Osteoblast (primary cell): ENCODE measurements around the gene KCNJ10. TPM values are rescaled to one million over a fixed set of nuclear protein-coding genes. Genes with fewer than 3 reads are reported as not detected.

Source experiments
- DNase-seq: peaks from one replicate; pipeline ENCODE4 v3.0.0; 2011; ENCODE audit warnings: low spot score, mixed read lengths; ENCODE audit not compliant: insufficient read length; ENCODE audit errors: missing footprints
- H2AFZ ChIP-seq: 2 replicates; pipeline ENCODE4 v1.6.0; 2011; ENCODE audit warnings: mild to moderate bottlenecking, low read length
- H3K27ac ChIP-seq: 2 replicates; pipeline ENCODE4 v1.5.1; 2011; ENCODE audit warnings: mild to moderate bottlenecking, low read depth, low read length, moderate library complexity
- H3K27me3 ChIP-seq: 2 replicates; pipeline ENCODE4 v1.6.0; 2012; ENCODE audit warnings: mild to moderate bottlenecking, control low read depth, inconsistent platforms, low read length, moderate library complexity; ENCODE audit not compliant: insufficient read depth
- H3K36me3 ChIP-seq: 2 replicates; pipeline ENCODE4 v1.5.1; 2011; ENCODE audit warnings: mild to moderate bottlenecking, low read length, control low read depth, moderate library complexity; ENCODE audit not compliant: insufficient read depth
- H3K4me1 ChIP-seq: 2 replicates; pipeline ENCODE4 v1.5.1; 2011; ENCODE audit warnings: mild to moderate bottlenecking, low read length, control low read depth, moderate library complexity; ENCODE audit not compliant: insufficient read depth
- H3K4me2 ChIP-seq: 2 replicates; pipeline ENCODE4 v1.6.0; 2011; ENCODE audit warnings: mild to moderate bottlenecking, low read length; ENCODE audit not compliant: insufficient read depth
- H3K4me3 ChIP-seq: fragments of 200-600 bp; sonication (generic); 3 replicates; pipeline ENCODE4 v1.5.1; 2012; ENCODE audit warnings: mild to moderate bottlenecking, low read length, inconsistent platforms; ENCODE audit not compliant: insufficient read depth
- H3K79me2 ChIP-seq: 2 replicates; pipeline ENCODE4 v1.6.0; 2012; ENCODE audit warnings: mild to moderate bottlenecking, low read length, control low read depth, inconsistent platforms; ENCODE audit not compliant: insufficient read depth
- H3K9me3 ChIP-seq: 2 replicates; pipeline ENCODE4 v1.5.1; 2011; ENCODE audit warnings: low read depth, low read length, control low read depth
- H4K20me1 ChIP-seq: 2 replicates; pipeline ENCODE4 v1.6.0; 2012; ENCODE audit warnings: mild to moderate bottlenecking, low read length, control low read depth; ENCODE audit not compliant: insufficient read depth
- CTCF ChIP-seq: IDR thresholded peaks from 2 replicates; pipeline ENCODE4 v1.5.1; 2011; ENCODE audit warnings: mild to moderate bottlenecking, low read depth, low read length, moderate library complexity; ENCODE audit errors: extremely low read depth
- total RNA-seq: library from RNA; depleted of rRNA; stranded (reverse); fragments of >200 nt; gene quantifications from 2 replicates; pipeline ENCODE4 v1.2.3, GENCODE V29; 2012

The KCNJ10 gene
- not detected in 2 replicates for total RNA-seq

DNA sequence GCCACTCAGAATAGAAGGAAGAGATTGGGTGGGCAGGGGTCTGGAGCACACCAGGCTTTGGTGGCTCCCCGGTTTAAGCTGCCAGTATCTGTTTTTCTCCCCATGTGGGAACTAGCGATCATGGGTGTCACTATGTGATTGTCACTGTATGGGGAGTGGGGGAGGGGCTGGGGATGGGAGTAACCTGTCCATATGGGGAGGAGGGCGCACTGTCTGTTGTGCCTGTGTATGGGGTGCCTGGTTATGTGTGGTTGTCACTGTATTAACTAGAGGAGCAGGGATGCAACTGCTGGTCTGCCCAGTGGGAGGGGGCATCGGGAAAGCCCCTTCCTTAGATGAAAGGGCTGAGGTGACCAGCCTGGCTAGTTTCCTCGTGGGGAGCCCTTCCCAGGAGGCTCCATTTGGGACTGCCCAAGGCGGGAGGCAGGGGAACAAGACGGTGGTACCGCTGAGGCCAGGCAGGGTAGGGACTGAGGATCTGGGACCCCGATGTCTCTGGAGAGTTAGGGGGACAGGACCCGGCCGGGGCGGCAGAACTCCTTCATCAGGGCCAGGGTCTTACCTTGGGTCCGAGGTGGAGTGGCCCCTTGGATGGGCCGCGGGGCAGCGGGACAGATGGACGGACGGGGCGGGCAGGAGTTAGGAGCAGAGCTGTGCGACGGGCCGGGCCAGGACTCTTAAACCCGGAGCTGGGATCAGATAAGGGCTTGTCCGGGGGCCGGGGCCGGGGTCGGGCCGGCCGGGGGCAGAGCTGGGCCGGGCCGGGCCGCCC lies at the start of gene KCNJ10:
TSS of gene KCNJ10 (minus strand) at position 701 of the 772 bp plus-strand sequence. CDS start 27,628 bp downstream, outside the sequence.
- no peak for TF ChIP-seq CTCF
- Histone ChIP-seq H3K4me3 (peak within 1 kb of the TSS; percentile 67), H3K27ac (no peak within 1 kb of the TSS), H4K20me1 (no peaks in the 10 kb centered on the region), H3K4me1 (no peaks in the 10 kb centered on the region), H3K27me3 (peaks cover 67% of the 10 kb centered on the region), H2AFZ (peak within 1 kb of the TSS; percentile 80), H3K9me3 (no peaks in the 10 kb centered on the region), H3K4me2 (peak within 1 kb of the TSS; percentile 85), H3K79me2 (no peaks in the 10 kb centered on the region), H3K36me3 (no peaks in the 10 kb centered on the region)
- peak; percentile 45 for DNase-seq

- no peak for DNase-seq
- Histone ChIP-seq H2AFZ (no peak overlapping the region), H3K36me3 (no peaks in the 10 kb centered on the region), H3K27ac (no peak overlapping the region), H3K4me1 (no peaks in the 10 kb centered on the region), H3K9me3 (no peaks in the 10 kb centered on the region), H3K4me3 (no peak overlapping the region), H4K20me1 (no peaks in the 10 kb centered on the region), H3K27me3 (peaks cover 23% of the 10 kb centered on the region), H3K79me2 (no peaks in the 10 kb centered on the region), H3K4me2 (no peak overlapping the region)
- no peak for TF ChIP-seq CTCF
Measured at GRCh38 chr1:160118928-160119327, 49.0 kb upstream of the KCNJ10 start.

GRCh38 chr1:160117709-160118183 lies 47.8 kb upstream of the KCNJ10 start:
- no peak overlapping the region for H3K4me2 ChIP-seq
- no peaks in the 10 kb centered on the region for H3K9me3 ChIP-seq
- no peak overlapping the region for H3K4me3 ChIP-seq
- DNase-seq: peak; percentile 88
- no peak for TF ChIP-seq CTCF
- H3K4me1 ChIP-seq: no peaks in the 10 kb centered on the region
- no peaks in the 10 kb centered on the region for H3K36me3 ChIP-seq
- H3K27ac ChIP-seq: no peak overlapping the region
- H2AFZ ChIP-seq: no peak overlapping the region
- H4K20me1 ChIP-seq: no peaks in the 10 kb centered on the region
- H3K79me2 ChIP-seq: no peaks in the 10 kb centered on the region
- peaks cover 23% of the 10 kb centered on the region for H3K27me3 ChIP-seq

- Histone ChIP-seq H3K4me3 (no peak overlapping the region), H3K27ac (no peak overlapping the region), H2AFZ (no peak overlapping the region), H3K36me3 (no peaks in the 10 kb centered on the region), H3K9me3 (no peaks in the 10 kb centered on the region), H3K27me3 (peaks cover 23% of the 10 kb centered on the region), H3K79me2 (no peaks in the 10 kb centered on the region), H4K20me1 (no peaks in the 10 kb centered on the region), H3K4me2 (no peak overlapping the region), H3K4me1 (no peaks in the 10 kb centered on the region)
- peak; percentile 59 for DNase-seq
- TF ChIP-seq CTCF: no peak
Measured at GRCh38 chr1:160117300-160117699, 47.3 kb upstream of the KCNJ10 start.
